HepG2 (cell line): ENCODE results near the gene PLK3. TPM values are rescaled to one million over a fixed set of nuclear protein-coding genes. Genes with fewer than 3 reads are reported as not detected.
A peak's percentile ranks its signal among the peaks of the same experiment; 100 is the strongest.

Source experiments
- ARNT ChIP-seq: fragments of 450-650 bp; IDR thresholded peaks from 2 replicates; pipeline ENCODE4 v1.6.1; 2017
- KAT2B ChIP-seq: fragments of 150-350 bp; IDR thresholded peaks from 2 replicates; pipeline ENCODE4 v1.6.1; 2014; ENCODE audit warnings: low read depth, low read length, borderline replicate concordance
- NFAT5 ChIP-seq: sonication (generic); formaldehyde crosslinking; IDR thresholded peaks from 2 replicates; pipeline ENCODE4 v1.4.0; 2020; ENCODE audit warnings: missing genetic modification reagents
- ONECUT2 ChIP-seq: sonication (generic); formaldehyde crosslinking; IDR thresholded peaks from 2 replicates; pipeline ENCODE4 v1.4.0; 2020; ENCODE audit warnings: missing genetic modification reagents
- PATZ1 ChIP-seq: sonication (generic); formaldehyde crosslinking; IDR thresholded peaks from 2 replicates; pipeline ENCODE4 v1.4.0; 2020; ENCODE audit warnings: missing genetic modification reagents
- SPEN ChIP-seq: sonication (generic); formaldehyde crosslinking; IDR thresholded peaks from 2 replicates; pipeline ENCODE4 v1.5.1; 2020; ENCODE audit warnings: low read depth, mild to moderate bottlenecking, missing genetic modification reagents
- SRF ChIP-seq: IDR thresholded peaks from 2 replicates; pipeline ENCODE4 v1.6.1; 2011; ENCODE audit warnings: mild to moderate bottlenecking, low read depth, low read length, moderate library complexity
- TCF12 ChIP-seq, 2 experiments: fragments of 450-650 bp in 1 of 2; sonication (generic) in 1 of 2; formaldehyde crosslinking in 1 of 2; IDR thresholded peaks; 2 replicates each; pipeline versions ENCODE4 v1.6.1 to v1.8.0; 2017 to 2022; ENCODE audit warnings: antibody characterized with exemption in 1 of 2, mild to moderate bottlenecking in 1 of 2, missing genetic modification reagents in 1 of 2, moderate library complexity in 1 of 2
- ZNF234 ChIP-seq: sonication (generic); formaldehyde crosslinking; conservative IDR thresholded peaks from 2 replicates; pipeline ENCODE4 v1.5.1; 2020; ENCODE audit warnings: mild to moderate bottlenecking, missing genetic modification reagents
- ZNF546 ChIP-seq: sonication (generic); formaldehyde crosslinking; conservative IDR thresholded peaks from 2 replicates; pipeline ENCODE4 v1.8.1; 2023; ENCODE audit warnings: mild to moderate bottlenecking, missing genetic modification reagents
- ZNF567 ChIP-seq: sonication (generic); formaldehyde crosslinking; IDR thresholded peaks from 2 replicates; pipeline ENCODE4 v1.8.1; 2023; ENCODE audit warnings: mild to moderate bottlenecking, missing genetic modification reagents, borderline replicate concordance
- ZNF605 ChIP-seq: sonication (generic); formaldehyde crosslinking; IDR thresholded peaks from 2 replicates; pipeline ENCODE4 v1.8.0; 2022; ENCODE audit warnings: mild to moderate bottlenecking, missing genetic modification reagents
- ZNF776 ChIP-seq: sonication (generic); formaldehyde crosslinking; IDR thresholded peaks from 2 replicates; pipeline ENCODE4 v1.4.0; 2020; ENCODE audit warnings: mild to moderate bottlenecking, missing genetic modification reagents
- ZSCAN20 ChIP-seq: sonication (generic); formaldehyde crosslinking; IDR thresholded peaks from 2 replicates; pipeline ENCODE4 v1.4.0; 2020; ENCODE audit warnings: missing genetic modification reagents, mild to moderate bottlenecking, borderline replicate concordance
- polyA plus RNA-seq, 8 experiments: library from polyadenylated mRNA; depleted of rRNA in 3 of 8; stranded (reverse) in 7 of 8; unstranded in 1 of 8; fragments of >200 nt; fragmentation: Illumina TruSeq in 4 of 8; extraction: Trizol in 4 of 8; gene quantifications; 2 replicates each; pipeline versions ENCODE4 v1.2.1 to v1.2.3, GENCODE V29; 2011 to 2016; ENCODE audit warnings: low read depth in 4 of 8, missing spikeins in 1 of 8, mixed read lengths in 1 of 8; ENCODE audit not compliant: insufficient read depth in 1 of 8
- total RNA-seq, 5 experiments: library from RNA; depleted of rRNA; stranded (reverse); fragments of >200 nt; fragmentation: Illumina TruSeq; extraction: Trizol; gene quantifications; 2 replicates each; pipeline ENCODE4 v1.2.3, GENCODE V29; 2016; ENCODE audit warnings: low read depth in 1 of 5
- TF ChIP-seq, protein P1 (sequence below): sonication (generic); formaldehyde crosslinking; IDR thresholded peaks from 2 replicates; pipeline ENCODE4 v1.4.0; 2020; ENCODE audit warnings: missing genetic modification reagents
- TF ChIP-seq, protein P2 (sequence below): sonication (generic); formaldehyde crosslinking; IDR thresholded peaks from 2 replicates; pipeline ENCODE4 v1.5.1; 2020; ENCODE audit warnings: missing genetic modification reagents, mild to moderate bottlenecking, borderline replicate concordance
- TF ChIP-seq, protein P3 (sequence below): sonication (generic); formaldehyde crosslinking; IDR thresholded peaks from 2 replicates; pipeline ENCODE4 v1.5.1; 2020; ENCODE audit warnings: mild to moderate bottlenecking, missing genetic modification reagents, moderate library complexity

Gene PLK3
- total and polyA plus RNA-seq, 2 of the 13 experiments (the other 11 are each of a cell fraction or from before 2014, with no cell fraction given) = 9.8 to 16.9 TPM

GRCh38 chr1:44786138-44786840 lies 13.9 kb upstream of the PLK3 start (continued):
- TF ChIP-seq, protein P1, sequence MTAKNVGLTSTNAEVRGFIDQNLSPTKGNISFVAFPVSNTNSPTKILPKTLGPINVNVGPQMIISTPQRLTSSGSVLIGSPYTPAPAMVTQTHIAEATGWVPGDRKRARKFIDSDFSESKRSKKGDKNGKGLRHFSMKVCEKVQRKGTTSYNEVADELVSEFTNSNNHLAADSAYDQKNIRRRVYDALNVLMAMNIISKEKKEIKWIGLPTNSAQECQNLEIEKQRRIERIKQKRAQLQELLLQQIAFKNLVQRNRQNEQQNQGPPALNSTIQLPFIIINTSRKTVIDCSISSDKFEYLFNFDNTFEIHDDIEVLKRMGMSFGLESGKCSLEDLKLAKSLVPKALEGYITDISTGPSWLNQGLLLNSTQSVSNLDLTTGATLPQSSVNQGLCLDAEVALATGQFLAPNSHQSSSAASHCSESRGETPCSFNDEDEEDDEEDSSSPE (CRISPR knock-in tag) = peak; percentile 26; the same call in 1 of the 2 replicates
- TF ChIP-seq, protein P2, sequence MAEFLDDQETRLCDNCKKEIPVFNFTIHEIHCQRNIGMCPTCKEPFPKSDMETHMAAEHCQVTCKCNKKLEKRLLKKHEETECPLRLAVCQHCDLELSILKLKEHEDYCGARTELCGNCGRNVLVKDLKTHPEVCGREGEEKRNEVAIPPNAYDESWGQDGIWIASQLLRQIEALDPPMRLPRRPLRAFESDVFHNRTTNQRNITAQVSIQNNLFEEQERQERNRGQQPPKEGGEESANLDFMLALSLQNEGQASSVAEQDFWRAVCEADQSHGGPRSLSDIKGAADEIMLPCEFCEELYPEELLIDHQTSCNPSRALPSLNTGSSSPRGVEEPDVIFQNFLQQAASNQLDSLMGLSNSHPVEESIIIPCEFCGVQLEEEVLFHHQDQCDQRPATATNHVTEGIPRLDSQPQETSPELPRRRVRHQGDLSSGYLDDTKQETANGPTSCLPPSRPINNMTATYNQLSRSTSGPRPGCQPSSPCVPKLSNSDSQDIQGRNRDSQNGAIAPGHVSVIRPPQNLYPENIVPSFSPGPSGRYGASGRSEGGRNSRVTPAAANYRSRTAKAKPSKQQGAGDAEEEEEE (CRISPR knock-in tag) = no peak
- TF ChIP-seq ZNF546 (CRISPR knock-in tag) = 0 out of 2 replicates have a peak, but pooled peaks have one; percentile 38
- no peak for TF ChIP-seq ZSCAN20 (CRISPR knock-in tag)
- TF ChIP-seq NFAT5 (CRISPR knock-in tag) = no peak
- no peak for TF ChIP-seq ARNT
- TF ChIP-seq ONECUT2 (CRISPR knock-in tag) = no peak
- TF ChIP-seq ZNF776 (CRISPR knock-in tag) = 0 out of 2 replicates have a peak, but pooled peaks have one; percentile 56
- no peak for TF ChIP-seq ZNF567
- peak; percentile 53 for TF ChIP-seq PATZ1
- TF ChIP-seq, protein P3, sequence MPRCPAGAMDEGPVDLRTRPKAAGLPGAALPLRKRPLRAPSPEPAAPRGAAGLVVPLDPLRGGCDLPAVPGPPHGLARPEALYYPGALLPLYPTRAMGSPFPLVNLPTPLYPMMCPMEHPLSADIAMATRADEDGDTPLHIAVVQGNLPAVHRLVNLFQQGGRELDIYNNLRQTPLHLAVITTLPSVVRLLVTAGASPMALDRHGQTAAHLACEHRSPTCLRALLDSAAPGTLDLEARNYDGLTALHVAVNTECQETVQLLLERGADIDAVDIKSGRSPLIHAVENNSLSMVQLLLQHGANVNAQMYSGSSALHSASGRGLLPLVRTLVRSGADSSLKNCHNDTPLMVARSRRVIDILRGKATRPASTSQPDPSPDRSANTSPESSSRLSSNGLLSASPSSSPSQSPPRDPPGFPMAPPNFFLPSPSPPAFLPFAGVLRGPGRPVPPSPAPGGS (CRISPR knock-in tag) = no peak
- TF ChIP-seq ZNF605 (CRISPR knock-in tag) = 0 out of 2 replicates have a peak, but pooled peaks have one; percentile 24
- peak; percentile 44; the same call in 1 of the 2 replicates for TF ChIP-seq SPEN (CRISPR knock-in tag)
- no peak for TF ChIP-seq KAT2B
- TF ChIP-seq ZNF234 = no peak
- no peak for TF ChIP-seq TCF12 (IDR thresholded peaks at IDR 0.05)
- no peak for TF ChIP-seq TCF12 (CRISPR knock-in tag; IDR thresholded peaks at IDR 0.05)
- TF ChIP-seq SRF = no peak
